SK-N-SH (cell line): ENCODE data around the gene CCR5. TPM values are rescaled to one million over a fixed set of nuclear protein-coding genes. Genes with fewer than 3 reads are reported as not detected.

Source experiments
- CTCF ChIA-PET: fragments of 300-600, 350-600 bp; formaldehyde crosslinking; extraction: SDS; loops from one replicate; lab custom pipeline; 2021; lab: Yijun Ruan, JAX
- POLR2A ChIA-PET: fragments of 350-600 bp; sonication (Branson Sonifier 250); formaldehyde crosslinking; extraction: SDS; loops from one replicate; lab custom pipeline; 2020; ENCODE audit warnings: antibody characterized with exemption, inconsistent platforms; lab: Yijun Ruan, JAX
- DNase-seq: peaks from one replicate; pipeline ENCODE4 v3.0.0; 2012
- H2AFZ ChIP-seq: fragments of 200-600 bp; sonication (generic); 2 replicates; pipeline ENCODE4 v1.8.1; 2016; ENCODE audit warnings: antibody characterized with exemption, mild to moderate bottlenecking, low read depth
- H3F3A ChIP-seq: fragments of 200-600 bp; sonication (generic); replicated peaks from 2 replicates; pipeline ENCODE3; 2016; ENCODE audit warnings: antibody characterized with exemption, mild to moderate bottlenecking; ENCODE audit not compliant: insufficient read depth
- H3K27ac ChIP-seq, 2 experiments: fragments of 200-500 bp in 1 of 2; fragments of 200-600 bp in 1 of 2; sonication (Bioruptor generic) in 1 of 2; sonication (generic), shearing (Covaris generic) in 1 of 2; 2 replicates each; pipeline versions ENCODE4 v1.5.1 to v1.6.1; 2014 to 2016; ENCODE audit warnings: low read depth in 2 of 2, inconsistent platforms in 1 of 2, low read length in 1 of 2, mild to moderate bottlenecking in 1 of 2, mixed read lengths in 1 of 2
- H3K27me3 ChIP-seq: fragments of 200-600 bp; sonication (generic), shearing (Covaris generic); 2 replicates; pipeline ENCODE4 v1.6.1; 2016; ENCODE audit warnings: mixed run types; ENCODE audit not compliant: insufficient read depth
- H3K36me3 ChIP-seq, 2 experiments: fragments of 200-500 bp in 1 of 2; fragments of 200-600 bp in 1 of 2; sonication (Bioruptor generic) in 1 of 2; sonication (generic) in 1 of 2; replicated peaks in 1 of 2; 2 replicates each; pipeline versions ENCODE3 to v1.5.1; 2014 to 2016; ENCODE audit warnings: low read length in 1 of 2, mild to moderate bottlenecking in 1 of 2; ENCODE audit not compliant: insufficient read depth in 2 of 2, control insufficient read depth in 1 of 2
- H3K4me1 ChIP-seq, 2 experiments: fragments of 200-500 bp in 1 of 2; fragments of 200-600 bp in 1 of 2; sonication (Bioruptor generic) in 1 of 2; sonication (generic), shearing (Covaris generic) in 1 of 2; 2 replicates each; pipeline versions ENCODE4 v1.5.1 to v1.6.1; 2014 to 2016; ENCODE audit warnings: low read depth in 1 of 2, low read length in 1 of 2, mixed run types in 1 of 2; ENCODE audit not compliant: insufficient read depth in 2 of 2, control insufficient read depth in 1 of 2
- H3K4me2 ChIP-seq: fragments of 200-600 bp; sonication (generic), shearing (Covaris generic); 2 replicates; pipeline ENCODE4 v1.6.1; 2017; ENCODE audit warnings: mixed run types
- H3K4me3 ChIP-seq, 2 experiments: fragments of 200-500 bp in 1 of 2; fragments of 200-600 bp in 1 of 2; sonication (Bioruptor generic) in 1 of 2; sonication (generic), shearing (Covaris generic) in 1 of 2; 2 replicates each; pipeline versions ENCODE4 v1.5.1 to v1.8.1; 2014 to 2016; ENCODE audit warnings: low read depth in 2 of 2, inconsistent platforms in 1 of 2, low read length in 1 of 2, mild to moderate bottlenecking in 1 of 2, mixed read lengths in 1 of 2, moderate library complexity in 1 of 2
- H3K79me2 ChIP-seq: fragments of 200-600 bp; sonication (generic); 2 replicates; pipeline ENCODE4 v1.8.1; 2017; ENCODE audit warnings: mild to moderate bottlenecking; ENCODE audit not compliant: insufficient read depth
- H3K9ac ChIP-seq: fragments of 200-600 bp; sonication (generic); 2 replicates; pipeline ENCODE4 v1.6.1; 2017; ENCODE audit warnings: mixed run types
- H3K9me2 ChIP-seq: fragments of 200-600 bp; sonication (generic); 2 replicates; pipeline ENCODE4 v1.6.1; 2017; ENCODE audit warnings: mixed run types
- H3K9me3 ChIP-seq: fragments of 200-600 bp; sonication (generic); 2 replicates; pipeline ENCODE4 v1.6.1; 2017; ENCODE audit warnings: mixed run types, mild to moderate bottlenecking, moderate library complexity
- H4K20me1 ChIP-seq: fragments of 200-600 bp; sonication (generic); 2 replicates; pipeline ENCODE4 v1.6.1; 2017; ENCODE audit warnings: mild to moderate bottlenecking, mixed run types; ENCODE audit not compliant: insufficient read depth
- EZH2phosphoT487 ChIP-seq: fragments of 200-600 bp; sonication (generic); IDR thresholded peaks from 2 replicates; pipeline ENCODE4 v1.6.1; 2017; ENCODE audit warnings: low read depth, mixed run types, mild to moderate bottlenecking, antibody characterized with exemption, moderate library complexity, borderline replicate concordance
- FOSL2 ChIP-seq: IDR thresholded peaks from 2 replicates; pipeline ENCODE4 v1.4.0; 2012; ENCODE audit warnings: low read depth, mild to moderate bottlenecking, moderate library complexity, borderline replicate concordance
- GABPA ChIP-seq: IDR thresholded peaks from 2 replicates; pipeline ENCODE4 v1.4.0; 2012; ENCODE audit warnings: low read depth, mild to moderate bottlenecking
- NFIC ChIP-seq: IDR thresholded peaks from 2 replicates; pipeline ENCODE4 v1.4.0; 2012; ENCODE audit warnings: borderline replicate concordance
- RFX5 ChIP-seq: IDR thresholded peaks from 2 replicates; pipeline ENCODE4 v1.6.1; 2012; ENCODE audit warnings: mild to moderate bottlenecking, improper control_type of control experiment, low read length
- SMC3 ChIP-seq: IDR thresholded peaks from 2 replicates; pipeline ENCODE4 v1.6.1; 2012; ENCODE audit warnings: low read depth, low read length, improper control_type of control experiment
- TEAD4 ChIP-seq: IDR thresholded peaks from 2 replicates; pipeline ENCODE4 v1.4.0; 2012; ENCODE audit warnings: mild to moderate bottlenecking, borderline replicate concordance; ENCODE audit not compliant: insufficient read depth
- WGBS: methylation state at CpG from one replicate; pipeline ENCODE4 v1.1.6; 2017; ENCODE audit warnings: low lambda C conversion rate; 5-methylcytosine and 5-hydroxymethylcytosine counted together
- polyA plus RNA-seq, 3 experiments: library from polyadenylated mRNA; depleted of rRNA; stranded (reverse); fragments of >200 nt; gene quantifications; 2 replicates each; pipeline ENCODE4 v1.2.3, GENCODE V29; 2012

CCR5 gene
- polyA plus RNA-seq, 1 of the 3 experiments (the other 2 are of a cell fraction): not detected

- no peaks in the 10 kb centered on the region for H3K4me1 ChIP-seq
- H3K9me3 ChIP-seq: no peaks in the 10 kb centered on the region
- H3K27me3 ChIP-seq: no peaks in the 10 kb centered on the region; the same call in 1 of the 2 replicates
- TF ChIP-seq EZH2phosphoT487: no peak
- no peak for DNase-seq
- H3K4me2 ChIP-seq: 0 out of 2 replicates have a peak overlapping the region, but pooled peaks have one; percentile 37
- POLR2A ChIA-PET: no interaction called here
- H2AFZ ChIP-seq: no peak overlapping the region
- H3F3A ChIP-seq: no peaks in the 10 kb centered on the region
- 23% methylated on average over 4 of the region's 4 CpGs for WGBS
- H3K36me3 ChIP-seq: no peaks in the 10 kb centered on the region
- no peak overlapping the region for H3K4me3 ChIP-seq
- H3K9ac ChIP-seq: no peak overlapping the region
- no peaks in the 10 kb centered on the region for H3K79me2 ChIP-seq
- no peak overlapping the region for H3K27ac ChIP-seq
- CTCF ChIA-PET: interaction anchor here (1.1 to 1.2 kb wide), 2 partner anchors 35 to 82 kb away, joined by 3 to 4 read pairs; partner anchors contain the start of gene CCR5
- no peaks in the 10 kb centered on the region for H4K20me1 ChIP-seq
- no peaks in the 10 kb centered on the region; the same call in 1 of the 2 replicates for H3K9me2 ChIP-seq
These were observed 35.7 kb downstream of the CCR5 start for GRCh38 chr3:46406443-46406787.

GRCh38 chr3:46406788-46407611 is 36.3 kb downstream of the CCR5 start, which contains the start of the genes CCR5AS and CCRL2:
Gene CCR5AS, minus strand, starts transcription at chr3:46407066.
Gene CCRL2, plus strand, starts transcription at chr3:46407259. Its CDS starts 821 bp downstream, at chr3:46408080.
- CTCF ChIA-PET: interaction anchor here (1.1 to 1.8 kb wide), 4 partner anchors 29 to 81 kb away, joined by 3 to 5 read pairs (median 4); partner anchors contain the start of gene CCR5
- POLR2A ChIA-PET: no interaction called here
- no peak for TF ChIP-seq NFIC
- TF ChIP-seq GABPA: no peak
- TF ChIP-seq FOSL2: no peak
- no peaks in the 10 kb centered on the region; the same call in 1 of the 2 replicates for H3K9me2 ChIP-seq
- H2AFZ ChIP-seq: peak within 1 kb of the TSS; percentile 65
- no peak within 1 kb of the TSS for H3K27ac ChIP-seq
- 21% methylated on average over 17 of the region's 20 CpGs for WGBS
- H3K27me3 ChIP-seq: no peaks in the 10 kb centered on the region; the same call in 1 of the 2 replicates
- no peaks in the 10 kb centered on the region for H3K36me3 ChIP-seq
- H3K79me2 ChIP-seq: no peaks in the 10 kb centered on the region
- no peak within 1 kb of the TSS for H3K9ac ChIP-seq
- H3K9me3 ChIP-seq: no peaks in the 10 kb centered on the region
- H3K4me3 ChIP-seq: no peak within 1 kb of the TSS
- H3F3A ChIP-seq: no peaks in the 10 kb centered on the region
- DNase-seq: no peak
- H3K4me2 ChIP-seq: peak within 1 kb of the TSS; percentile 37
- no peaks in the 10 kb centered on the region for H3K4me1 ChIP-seq
- H4K20me1 ChIP-seq: no peaks in the 10 kb centered on the region

- Histone ChIP-seq H3K4me3 (no peak overlapping the region), H3K9ac (no peak overlapping the region), H3K27ac (no peak overlapping the region), H2AFZ (0 out of 2 replicates have a peak overlapping the region, but pooled peaks have one; percentile 26), H3F3A (no peaks in the 10 kb centered on the region), H3K36me3 (no peaks in the 10 kb centered on the region), H3K27me3 (no peaks in the 10 kb centered on the region; the same call in 1 of the 2 replicates), H4K20me1 (no peaks in the 10 kb centered on the region), H3K4me1 (no peaks in the 10 kb centered on the region), H3K79me2 (no peaks in the 10 kb centered on the region), H3K4me2 (peak overlapping the region; percentile 37; the same call in 1 of the 2 replicates), H3K9me3 (no peaks in the 10 kb centered on the region), H3K9me2 (no peaks in the 10 kb centered on the region)
- DNase-seq: no peak
- ChIA-PET CTCF (interaction anchor here (1.4 to 1.8 kb wide), 2 partner anchors 30 to 42 kb away, joined by 4 to 5 read pairs; no protein-coding TSS in a partner anchor), POLR2A (no interaction called here)
- TF ChIP-seq SMC3 (no peak), RFX5 (no peak), TEAD4 (no peak), NFIC (no peak)
- WGBS: 40% methylated on average over 7 of the region's 7 CpGs
These were observed 37.2 kb downstream of the CCR5 start for GRCh38 chr3:46407970-46408369.
